ENCODE results near the gene CCDC88B.

CCDC88B gene

GRCh38 chr11:64400102-64400501, 60.1 kb downstream of the CCDC88B start:
- Mint-ChIP-seq H3K27me3 (ENCODE audit: low read depth) (peaks cover 19% of the 10 kb centered on the region), H3K36me3 (ENCODE audit: low read depth) (peaks cover 4% of the 10 kb centered on the region), H3K9me3 (peaks cover 15% of the 10 kb centered on the region), H3K27ac (no peak overlapping the region), H3K4me3 (no peak overlapping the region), H3K4me1 (peaks cover 47% of the 10 kb centered on the region)
- no peak for TF ChIP-seq CTCF (IDR thresholded peaks at IDR 0.05; ENCODE audit: unreplicated experiment in 3 of 3)

GRCh38 chr11:64400667-64401066, 60.7 kb downstream of the CCDC88B start:
- peak overlapping the region in 1 of 3 experiments; percentile 46 for H3K27ac Mint-ChIP-seq

GRCh38 chr11:64401775-64402174, 61.8 kb downstream of the CCDC88B start:
- peaks cover 4% of the 10 kb centered on the region for H3K36me3 Mint-ChIP-seq (ENCODE audit: low read depth)
- H3K27me3 Mint-ChIP-seq (ENCODE audit: low read depth) = peaks cover 14% of the 10 kb centered on the region
- TF ChIP-seq CTCF (IDR thresholded peaks at IDR 0.05; ENCODE audit: unreplicated experiment in 3 of 3) = no peak
- H3K4me3 Mint-ChIP-seq = no peak overlapping the region
- H3K9me3 Mint-ChIP-seq = peaks cover 15% of the 10 kb centered on the region
- H3K4me1 Mint-ChIP-seq = peaks cover 43% of the 10 kb centered on the region
- no peak overlapping the region for H3K27ac Mint-ChIP-seq

More at GRCh38 chr11:64400667-64401066, 60.7 kb downstream of the CCDC88B start:
- H3K4me3 Mint-ChIP-seq = no peak overlapping the region
- TF ChIP-seq CTCF (IDR thresholded peaks at IDR 0.05; ENCODE audit: unreplicated experiment in 3 of 3) = no peak
- H3K9me3 Mint-ChIP-seq = peaks cover 15% of the 10 kb centered on the region
- peaks cover 14% of the 10 kb centered on the region for H3K27me3 Mint-ChIP-seq (ENCODE audit: low read depth)
- peaks cover 42% of the 10 kb centered on the region for H3K4me1 Mint-ChIP-seq
- peaks cover 4% of the 10 kb centered on the region for H3K36me3 Mint-ChIP-seq (ENCODE audit: low read depth)

- Mint-ChIP-seq H3K9me3 (peaks cover 15% of the 10 kb centered on the region), H3K4me1 (peaks cover 44% of the 10 kb centered on the region), H3K27me3 (ENCODE audit: low read depth) (peaks cover 14% of the 10 kb centered on the region), H3K27ac (peak overlapping the region; percentile 21 to 68 (median 36)), H3K36me3 (ENCODE audit: low read depth) (peaks cover 4% of the 10 kb centered on the region), H3K4me3 (peak overlapping the region in 1 of 3 experiments; percentile 23)
- no peak for TF ChIP-seq CTCF (IDR thresholded peaks at IDR 0.05; ENCODE audit: unreplicated experiment in 3 of 3)
Observed at GRCh38 chr11:64403106-64403505, 63.1 kb downstream of the CCDC88B start.

- no peak for TF ChIP-seq CTCF (IDR thresholded peaks at IDR 0.05; ENCODE audit: unreplicated experiment in 3 of 3)
- peak overlapping the region; percentile 84 to 88 (median 88) for H3K27ac Mint-ChIP-seq
- H3K4me3 Mint-ChIP-seq = peak overlapping the region in 2 of 3 experiments; percentile 2 to 32
- peaks cover 5% of the 10 kb centered on the region for H3K27me3 Mint-ChIP-seq (ENCODE audit: low read depth)
- H3K36me3 Mint-ChIP-seq (ENCODE audit: low read depth) = peaks cover 4% of the 10 kb centered on the region
- H3K9me3 Mint-ChIP-seq = peaks cover 12% of the 10 kb centered on the region
- peaks cover 58% of the 10 kb centered on the region for H3K4me1 Mint-ChIP-seq
Observed at GRCh38 chr11:64406221-64406946, 66.4 kb downstream of the CCDC88B start.
